NCI-H2171 (cell line): Measurements from ENCODE around the gene ZNF318.

ENCODE experiments used
- DNase-seq: peaks from one replicate; lab custom pipeline; 2025; lab: John Stamatoyannopoulos, UW

ZNF318 gene

DNA sequence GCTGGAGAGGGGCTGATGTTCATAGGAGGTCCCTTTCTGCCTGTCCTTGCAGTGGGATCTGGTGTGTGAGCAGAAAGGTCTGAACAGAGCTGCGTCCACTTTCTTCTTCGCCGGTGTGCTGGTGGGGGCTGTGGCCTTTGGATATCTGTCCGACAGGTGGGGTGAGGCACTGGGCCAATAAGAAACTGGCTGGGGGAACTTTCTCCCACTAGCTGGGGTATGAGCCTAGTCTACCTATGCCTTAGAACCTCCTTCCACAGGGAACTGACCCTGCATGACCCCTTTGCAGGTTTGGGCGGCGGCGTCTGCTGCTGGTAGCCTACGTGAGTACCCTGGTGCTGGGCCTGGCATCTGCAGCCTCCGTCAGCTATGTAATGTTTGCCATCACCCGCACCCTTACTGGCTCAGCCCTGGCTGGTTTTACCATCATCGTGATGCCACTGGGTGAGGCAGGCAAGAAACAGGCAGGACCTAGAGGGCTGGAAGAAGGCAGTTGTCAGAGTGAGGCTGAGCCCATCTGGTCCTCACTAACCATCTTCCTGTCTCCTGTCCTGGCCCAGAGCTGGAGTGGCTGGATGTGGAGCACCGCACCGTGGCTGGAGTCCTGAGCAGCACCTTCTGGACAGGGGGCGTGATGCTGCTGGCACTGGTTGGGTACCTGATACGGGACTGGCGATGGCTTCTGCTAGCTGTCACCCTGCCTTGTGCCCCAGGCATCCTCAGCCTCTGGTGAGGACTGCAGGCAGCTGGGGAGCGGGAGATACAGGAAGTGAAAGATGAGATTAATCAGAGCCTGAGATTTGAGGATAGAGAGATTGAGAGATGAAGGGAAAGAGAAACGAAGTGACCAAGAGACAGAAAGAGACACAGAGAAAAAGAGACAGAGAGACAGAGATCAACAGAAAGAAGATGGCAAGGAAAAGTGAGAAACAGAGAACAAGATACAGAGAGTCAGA, 69.8 kb downstream of the ZNF318 start:
- no peak for DNase-seq

- no peak for DNase-seq
Observed at GRCh38 chr6:43298565-43299337, 70.7 kb downstream of the ZNF318 start.

GRCh38 chr6:43297644-43298564, 71.5 kb downstream of the ZNF318 start, which contains the start of gene SLC22A7:
Gene SLC22A7, plus strand, starts transcription at chr6:43298260. Its CDS starts 99 bp downstream, at chr6:43298359.
- DNase-seq = no peak

DNA sequence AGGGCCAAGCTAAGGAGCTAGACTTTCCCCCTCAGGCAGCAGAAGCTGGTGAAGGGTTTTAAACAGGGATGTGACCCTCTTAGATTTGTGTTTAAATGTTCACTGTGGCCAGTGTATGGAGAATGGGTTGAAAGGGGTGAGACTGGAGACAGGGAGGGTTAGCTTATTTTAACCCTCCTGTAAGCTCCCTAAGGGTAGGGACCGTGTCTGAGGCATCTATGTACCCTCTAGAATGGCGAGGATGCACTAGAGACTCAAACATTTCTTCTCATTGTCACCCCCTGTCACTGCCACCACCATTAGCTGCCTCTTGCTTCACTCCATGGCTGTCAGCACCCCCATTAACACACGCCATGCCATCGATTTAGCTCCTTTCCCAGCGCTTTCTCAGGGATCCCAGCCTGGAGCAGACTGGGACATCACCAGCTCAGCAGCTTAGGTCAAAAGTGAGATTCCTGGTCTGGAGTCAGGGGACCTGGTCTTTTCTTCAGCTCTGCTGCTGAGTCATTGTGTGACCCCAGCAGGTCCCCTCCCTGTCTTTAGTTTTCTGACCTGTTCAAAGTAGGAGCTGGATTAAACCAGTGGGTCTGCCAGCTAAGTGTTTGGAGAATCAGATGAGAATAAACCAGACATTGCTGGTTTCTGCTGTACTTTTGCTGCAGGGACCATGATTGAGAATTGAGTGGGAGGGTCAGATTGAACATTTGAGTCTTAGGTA, 72.5 kb downstream of the ZNF318 start:
- DNase-seq = no peak

DNA sequence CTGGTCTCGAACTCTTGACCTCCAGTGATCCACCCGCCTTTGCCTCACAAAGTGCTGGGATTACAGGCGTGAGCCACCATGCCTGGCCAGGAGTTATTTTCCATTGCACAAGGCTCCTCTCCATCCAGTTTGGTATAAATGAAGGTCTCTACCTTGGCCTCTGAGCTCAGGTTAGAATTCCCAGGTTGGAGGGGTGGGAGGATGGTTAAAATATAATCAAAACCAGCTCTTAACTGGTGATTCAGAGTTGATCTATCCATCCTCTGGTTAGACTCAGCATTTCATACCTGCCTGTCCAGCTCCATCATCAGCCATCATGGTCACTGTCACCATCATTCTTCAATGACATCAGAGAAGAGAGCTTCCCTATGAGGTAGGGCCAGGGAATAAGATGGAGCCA, 74.0 kb downstream of the ZNF318 start:
- no peak for DNase-seq

DNA sequence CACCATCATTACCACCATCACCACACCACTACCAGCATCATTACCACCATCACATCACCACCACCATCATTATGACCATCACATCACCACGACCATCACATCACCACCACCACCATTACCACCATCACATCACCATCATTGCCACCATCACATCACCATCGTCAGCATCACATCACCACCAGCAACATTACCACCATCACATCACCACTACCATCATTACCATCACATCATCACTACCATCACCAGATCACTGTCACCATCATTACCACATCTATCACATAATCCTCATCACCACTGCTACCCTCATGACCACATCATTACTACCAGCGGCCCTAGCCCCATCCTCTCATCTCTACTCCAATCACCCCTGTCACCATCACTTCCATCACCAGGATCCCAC, 74.9 kb downstream of the ZNF318 start:
- no peak for DNase-seq

DNA sequence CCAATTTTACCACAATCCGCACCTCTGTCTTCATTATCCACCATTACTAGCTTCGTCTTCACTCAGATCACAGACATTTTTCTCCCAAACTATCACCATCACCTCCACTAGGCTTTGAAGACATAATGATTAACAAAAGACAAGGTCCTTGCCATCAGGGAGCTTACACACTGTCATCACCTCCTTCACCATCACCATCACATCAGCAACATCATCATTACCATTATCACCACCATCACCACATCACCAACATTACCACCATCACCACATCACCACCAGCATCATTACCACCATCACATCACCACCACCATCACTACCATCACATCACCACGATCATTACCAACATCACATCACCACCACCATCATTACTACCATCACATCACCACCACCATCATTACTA, 75.7 kb downstream of the ZNF318 start:
- DNase-seq = no peak

GRCh38 chr6:43292763-43293318, 76.6 kb downstream of the ZNF318 start:
- DNase-seq = no peak

- DNase-seq = no peak
Observed at GRCh38 chr6:43292341-43292740, 77.1 kb downstream of the ZNF318 start.

DNA sequence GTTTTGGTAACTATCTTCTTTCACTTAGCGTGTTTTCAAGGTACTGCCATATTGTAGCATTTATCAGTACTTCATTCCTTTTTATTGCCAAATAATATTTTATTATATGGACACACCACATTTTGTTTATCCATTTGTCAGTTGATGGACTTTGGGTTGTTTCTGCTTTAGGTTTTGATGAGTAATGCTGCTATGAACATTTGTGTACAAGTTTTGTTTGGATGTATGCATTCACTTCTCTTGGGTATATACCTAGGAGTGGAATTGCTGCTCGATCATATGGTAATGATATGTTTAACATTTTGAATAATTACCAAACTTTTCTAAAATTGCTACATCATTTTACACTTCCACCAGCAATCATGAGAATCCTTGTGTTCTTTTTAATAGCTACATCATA, 77.7 kb downstream of the ZNF318 start:
- no peak for DNase-seq

GRCh38 chr6:43290905-43291355, 78.5 kb downstream of the ZNF318 start:
- DNase-seq = no peak

- no peak for DNase-seq
Observed at GRCh38 chr6:43290339-43290904, 79.0 kb downstream of the ZNF318 start.

DNA sequence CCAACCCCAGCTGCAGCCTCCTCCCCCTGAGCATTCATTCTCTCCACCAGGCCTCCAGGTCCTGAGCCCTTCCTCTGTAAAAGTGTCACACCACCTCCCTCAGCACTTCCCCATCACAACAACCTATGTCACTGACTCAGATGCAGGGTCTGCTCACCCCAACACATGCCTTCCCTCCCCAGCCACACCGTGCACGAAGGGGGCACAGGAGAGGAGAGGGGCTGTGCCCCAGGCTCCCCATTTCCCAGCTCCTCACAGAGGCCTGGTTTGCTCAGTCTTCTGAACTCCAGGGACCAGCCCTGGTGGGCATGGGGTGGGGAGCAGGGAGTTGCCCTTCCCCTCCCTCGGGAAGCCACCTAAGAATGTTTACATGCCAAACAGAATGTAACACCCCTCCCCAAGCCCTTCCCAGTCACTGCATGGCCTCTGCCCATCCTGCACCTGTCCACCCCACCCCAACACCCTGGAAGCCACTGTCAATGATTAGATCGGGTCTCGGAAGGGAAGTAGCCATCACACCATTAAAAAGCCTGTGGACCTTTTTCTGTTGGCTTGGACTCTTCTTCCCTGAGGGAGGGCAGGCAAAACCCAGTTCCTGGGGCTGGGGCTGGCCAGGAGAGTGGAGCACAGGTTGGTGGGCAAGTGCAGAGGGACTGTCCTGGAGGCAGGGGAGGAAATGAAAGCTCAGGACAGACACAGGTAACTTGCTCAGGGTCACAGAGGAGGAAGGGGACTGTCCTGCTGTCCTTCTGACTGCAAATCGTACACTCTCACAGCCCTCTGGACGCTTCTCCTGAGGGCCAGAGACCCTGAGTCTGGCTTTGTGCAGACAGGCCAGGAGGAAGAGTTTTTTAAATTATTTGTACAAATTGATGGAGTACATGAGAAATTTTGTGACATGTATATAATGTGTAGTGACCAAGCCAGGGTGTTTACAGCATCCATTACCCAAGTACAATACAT, 81.4 kb downstream of the ZNF318 start:
- no peak for DNase-seq

DNA sequence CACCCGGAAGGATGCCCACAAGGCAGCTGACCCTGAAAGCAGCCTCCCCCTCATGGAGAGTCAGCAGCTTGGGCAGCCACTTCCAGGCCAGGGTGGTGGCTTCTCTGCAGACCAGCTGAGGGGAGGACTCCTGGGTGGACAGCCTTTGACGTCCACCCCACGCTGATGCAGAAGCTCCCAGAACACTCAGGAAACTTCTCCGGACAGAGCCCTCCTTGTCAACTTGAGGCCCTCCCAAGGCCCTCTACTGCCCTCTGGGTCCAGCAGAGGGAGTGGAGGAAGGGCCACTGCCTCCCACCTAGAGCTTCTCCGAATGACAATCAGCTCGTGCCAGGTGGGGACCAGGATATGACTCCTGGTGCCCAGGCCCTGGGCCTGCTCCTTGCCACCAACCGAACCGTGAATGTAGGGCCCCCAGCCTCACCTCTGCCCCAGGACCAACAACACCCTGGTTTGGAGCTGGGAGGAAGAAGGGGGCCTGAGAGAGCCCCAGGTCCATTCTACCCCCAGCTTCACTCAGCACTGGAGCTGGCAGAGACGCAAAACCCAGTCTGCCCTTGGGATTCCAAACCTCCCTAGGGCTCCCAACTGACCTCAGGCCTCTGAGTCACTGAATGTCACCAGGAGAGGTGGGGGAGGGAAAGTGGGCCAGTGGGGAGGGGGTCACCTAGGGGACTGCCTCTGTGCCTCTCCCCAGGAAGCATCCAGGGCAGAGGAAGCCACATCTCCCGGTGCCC, 82.3 kb downstream of the ZNF318 start:
- no peak for DNase-seq

GRCh38 chr6:43286456-43286979, 82.9 kb downstream of the ZNF318 start:
- no peak for DNase-seq
